Liver (tissue), 3 donors: ENCODE data around the gene DDX24.

Experiments
- EGR1 ChIP-seq, 2 donors: IDR thresholded peaks; 2 replicates each; pipeline ENCODE4 v1.6.1; 2016 to 2018; ENCODE audit warnings: antibody characterized with exemption in 2 of 2, low read depth in 2 of 2
- GABPA ChIP-seq, 2 donors: IDR thresholded peaks in 1 of 2; conservative IDR thresholded peaks in 1 of 2; 2 replicates each; pipeline ENCODE4 v1.6.1; 2016; ENCODE audit warnings: antibody characterized with exemption in 2 of 2, mild to moderate bottlenecking in 1 of 2, moderate library complexity in 1 of 2
- RAD21 ChIP-seq, 2 donors: IDR thresholded peaks; 2 replicates each; pipeline ENCODE4 v1.6.1; 2016; ENCODE audit warnings: antibody characterized with exemption in 2 of 2, mild to moderate bottlenecking in 2 of 2
- RXRA ChIP-seq, 2 donors: IDR thresholded peaks; 2 replicates each; pipeline ENCODE4 v1.6.1; 2017 to 2018; ENCODE audit warnings: antibody characterized with exemption in 2 of 2, mild to moderate bottlenecking in 1 of 2
- TAF1 ChIP-seq: conservative IDR thresholded peaks from 2 replicates; pipeline ENCODE4 v1.6.1; 2016; ENCODE audit warnings: antibody characterized with exemption, mild to moderate bottlenecking
- TF ChIP-seq, protein P1 (sequence below): IDR thresholded peaks from 2 replicates; pipeline ENCODE4 v1.6.1; 2016; ENCODE audit warnings: antibody characterized with exemption, mild to moderate bottlenecking
- TF ChIP-seq, protein P2 (sequence below): fragments of 150-350 bp; IDR thresholded peaks from 2 replicates; pipeline ENCODE4 v1.5.1; 2017; ENCODE audit warnings: improper control_type of control experiment, low read depth, low read length; ENCODE audit not compliant: missing input control
- TF ChIP-seq, protein P3 (sequence below): IDR thresholded peaks from 2 replicates; pipeline ENCODE4 v1.6.1; 2016; ENCODE audit warnings: antibody characterized with exemption
- donor health status: healthy.
- donor health status: healthy.

DNA sequence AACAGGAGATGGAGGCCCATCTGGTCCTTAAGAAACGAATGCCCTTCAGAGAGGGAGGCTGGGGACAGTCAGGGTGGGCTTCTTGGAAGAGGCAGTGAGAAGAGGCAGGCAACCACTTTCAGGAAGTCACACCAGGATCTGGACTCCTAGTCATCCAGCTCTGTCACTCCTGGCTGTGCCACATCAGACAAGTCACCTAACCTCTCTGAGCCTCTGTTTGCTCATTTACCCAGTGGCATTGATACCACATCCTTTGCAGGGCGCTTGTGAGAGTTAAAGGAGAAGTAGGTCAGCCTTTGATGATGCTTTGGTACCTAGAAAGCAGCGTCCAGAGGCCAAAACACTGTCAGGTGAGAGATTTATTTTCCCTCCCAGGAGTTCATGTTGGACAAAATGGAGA, 72.8 kb downstream of the DDX24 start:
- TF ChIP-seq, protein P1, sequence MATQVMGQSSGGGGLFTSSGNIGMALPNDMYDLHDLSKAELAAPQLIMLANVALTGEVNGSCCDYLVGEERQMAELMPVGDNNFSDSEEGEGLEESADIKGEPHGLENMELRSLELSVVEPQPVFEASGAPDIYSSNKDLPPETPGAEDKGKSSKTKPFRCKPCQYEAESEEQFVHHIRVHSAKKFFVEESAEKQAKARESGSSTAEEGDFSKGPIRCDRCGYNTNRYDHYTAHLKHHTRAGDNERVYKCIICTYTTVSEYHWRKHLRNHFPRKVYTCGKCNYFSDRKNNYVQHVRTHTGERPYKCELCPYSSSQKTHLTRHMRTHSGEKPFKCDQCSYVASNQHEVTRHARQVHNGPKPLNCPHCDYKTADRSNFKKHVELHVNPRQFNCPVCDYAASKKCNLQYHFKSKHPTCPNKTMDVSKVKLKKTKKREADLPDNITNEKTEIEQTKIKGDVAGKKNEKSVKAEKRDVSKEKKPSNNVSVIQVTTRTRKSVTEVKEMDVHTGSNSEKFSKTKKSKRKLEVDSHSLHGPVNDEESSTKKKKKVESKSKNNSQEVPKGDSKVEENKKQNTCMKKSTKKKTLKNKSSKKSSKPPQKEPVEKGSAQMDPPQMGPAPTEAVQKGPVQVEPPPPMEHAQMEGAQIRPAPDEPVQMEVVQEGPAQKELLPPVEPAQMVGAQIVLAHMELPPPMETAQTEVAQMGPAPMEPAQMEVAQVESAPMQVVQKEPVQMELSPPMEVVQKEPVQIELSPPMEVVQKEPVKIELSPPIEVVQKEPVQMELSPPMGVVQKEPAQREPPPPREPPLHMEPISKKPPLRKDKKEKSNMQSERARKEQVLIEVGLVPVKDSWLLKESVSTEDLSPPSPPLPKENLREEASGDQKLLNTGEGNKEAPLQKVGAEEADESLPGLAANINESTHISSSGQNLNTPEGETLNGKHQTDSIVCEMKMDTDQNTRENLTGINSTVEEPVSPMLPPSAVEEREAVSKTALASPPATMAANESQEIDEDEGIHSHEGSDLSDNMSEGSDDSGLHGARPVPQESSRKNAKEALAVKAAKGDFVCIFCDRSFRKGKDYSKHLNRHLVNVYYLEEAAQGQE: no peak
- TF ChIP-seq, protein P2, sequence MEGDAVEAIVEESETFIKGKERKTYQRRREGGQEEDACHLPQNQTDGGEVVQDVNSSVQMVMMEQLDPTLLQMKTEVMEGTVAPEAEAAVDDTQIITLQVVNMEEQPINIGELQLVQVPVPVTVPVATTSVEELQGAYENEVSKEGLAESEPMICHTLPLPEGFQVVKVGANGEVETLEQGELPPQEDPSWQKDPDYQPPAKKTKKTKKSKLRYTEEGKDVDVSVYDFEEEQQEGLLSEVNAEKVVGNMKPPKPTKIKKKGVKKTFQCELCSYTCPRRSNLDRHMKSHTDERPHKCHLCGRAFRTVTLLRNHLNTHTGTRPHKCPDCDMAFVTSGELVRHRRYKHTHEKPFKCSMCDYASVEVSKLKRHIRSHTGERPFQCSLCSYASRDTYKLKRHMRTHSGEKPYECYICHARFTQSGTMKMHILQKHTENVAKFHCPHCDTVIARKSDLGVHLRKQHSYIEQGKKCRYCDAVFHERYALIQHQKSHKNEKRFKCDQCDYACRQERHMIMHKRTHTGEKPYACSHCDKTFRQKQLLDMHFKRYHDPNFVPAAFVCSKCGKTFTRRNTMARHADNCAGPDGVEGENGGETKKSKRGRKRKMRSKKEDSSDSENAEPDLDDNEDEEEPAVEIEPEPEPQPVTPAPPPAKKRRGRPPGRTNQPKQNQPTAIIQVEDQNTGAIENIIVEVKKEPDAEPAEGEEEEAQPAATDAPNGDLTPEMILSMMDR: no peak
- TF ChIP-seq, protein P3, sequence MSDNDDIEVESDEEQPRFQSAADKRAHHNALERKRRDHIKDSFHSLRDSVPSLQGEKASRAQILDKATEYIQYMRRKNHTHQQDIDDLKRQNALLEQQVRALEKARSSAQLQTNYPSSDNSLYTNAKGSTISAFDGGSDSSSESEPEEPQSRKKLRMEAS: no peak
- TF ChIP-seq GABPA (IDR thresholded peaks at IDR 0.05 in 1 of 2, conservative IDR thresholded peaks at IDR 0.05 in 1 of 2) (no peak), RAD21 (IDR thresholded peaks at IDR 0.05) (no peak), EGR1 (IDR thresholded peaks at IDR 0.05; ENCODE audit: low read depth in 2 of 2) (no peak), TAF1 (no peak), RXRA (IDR thresholded peaks at IDR 0.05) (no peak)
